Right lobe of liver (tissue), 6 donors: ENCODE data around the gene WDR82. TPM values are rescaled to one million over a fixed set of nuclear protein-coding genes. Genes with fewer than 3 reads are reported as not detected.
A peak's percentile ranks its signal among the peaks of the same experiment; 100 is the strongest.

Experiments used
- ATAC-seq, 4 donors: fragments of 200-7000 bp; cut with Tn5 transposase; one replicate each; pipeline ENCODE4 v1.9.1; 2020; ENCODE audit warnings: mild to moderate bottlenecking in 4 of 4, moderate library complexity in 4 of 4
- DNase-seq, 3 donors: peaks; one replicate each; pipeline ENCODE4 v3.0.0-alpha.2; 2020
- H3K27ac ChIP-seq, 3 donors: fragments of 200-600 bp; one replicate each; pipeline ENCODE4 v1.8.0; 2022
- H3K27me3 ChIP-seq, 2 donors: fragments of 200-600 bp; one replicate each; pipeline ENCODE4 v1.8.0; 2022
- H3K36me3 ChIP-seq, 4 donors: fragments of 200-600 bp; sonication (generic) in 1 of 4; one replicate each; pipeline versions ENCODE4 v1.5.1 to v1.8.0; 2017 to 2022; ENCODE audit warnings: control low read depth in 1 of 4
- H3K4me1 ChIP-seq, 4 donors: fragments of 200-600 bp; sonication (generic) in 1 of 4; one replicate each; pipeline versions ENCODE4 v1.5.1 to v1.8.0; 2017 to 2022; ENCODE audit warnings: control low read depth in 1 of 4
- H3K4me3 ChIP-seq, 3 donors: fragments of 200-600 bp; one replicate each; pipeline ENCODE4 v1.8.0; 2022
- H3K9me3 ChIP-seq, 4 donors: fragments of 200-600 bp; sonication (generic) in 1 of 4; one replicate each; pipeline versions ENCODE4 v1.5.1 to v1.8.0; 2017 to 2022; ENCODE audit warnings: control low read depth in 1 of 4
- POLR2A ChIP-seq: fragments of 450-650 bp; IDR thresholded peaks from one replicate; pipeline ENCODE4 v1.6.1; 2017; ENCODE audit warnings: antibody characterized with exemption, mild to moderate bottlenecking
- WGBS: methylation state at CpG from one replicate; pipeline ENCODE4 v1.1.6; 2018; ENCODE audit warnings: low coverage, low lambda C conversion rate; ENCODE audit not compliant: insufficient coverage; ENCODE audit errors: missing lambda C conversion rate; 5-methylcytosine and 5-hydroxymethylcytosine counted together
- intact Hi-C, 2 donors: fragments of 100-400 bp; cut with DNase I; formaldehyde crosslinking; loops; one replicate each; pipeline versions ENCODE4 v1.11.2 to v1.14.1; 2022
- total RNA-seq, 6 experiments: library from RNA; depleted of rRNA in 2 of 6; stranded (reverse); fragments of >200 nt in 2 of 6; fragmentation: NEBNext Ultra II Directional in 3 of 6; extraction: Animal tissue kit (Norgen Biotek cat#: 25700) in 3 of 6; gene quantifications; one replicate each; pipeline versions ENCODE4 v1.1.0 to v1.2.4, GENCODE V29; 2016 to 2023
- TF ChIP-seq, protein P1 (sequence below), 4 donors: fragments of 200-600 bp in 3 of 4; fragments of 450-650 bp in 1 of 4; IDR thresholded peaks; one replicate each; pipeline versions ENCODE4 v1.5.1 to v1.8.0; 2016 to 2022; ENCODE audit warnings: antibody characterized with exemption in 4 of 4, mild to moderate bottlenecking in 2 of 4
- donor health status: DM: no; HTN: yes; CAD: no.
- donor health status: DM: no; HTN: no; CAD: no.
- donor health status: DM: no; HTN: no; CAD: no.
- donor health status: DM: no; HTN: yes; CAD: no.
- donor health status: DM: no; HTN: yes; CAD: no.

The WDR82 gene
- total RNA-seq, 6 experiments from 2014 or later, result 14.1 to 25.2 (median 20.7) TPM

GRCh38 chr3:52299247-52299878 is 20.9 kb upstream of the WDR82 start:
- Histone ChIP-seq H3K27ac (no peak overlapping the region), H3K27me3 (no peaks in the 10 kb centered on the region), H3K9me3 (no peaks in the 10 kb centered on the region), H3K4me3 (no peak overlapping the region), H3K4me1 (peaks cover 0 to 16% (median 1%) of the 10 kb centered on the region in 4 donors), H3K36me3 (no peaks in the 10 kb centered on the region)
- TF ChIP-seq, protein P1, sequence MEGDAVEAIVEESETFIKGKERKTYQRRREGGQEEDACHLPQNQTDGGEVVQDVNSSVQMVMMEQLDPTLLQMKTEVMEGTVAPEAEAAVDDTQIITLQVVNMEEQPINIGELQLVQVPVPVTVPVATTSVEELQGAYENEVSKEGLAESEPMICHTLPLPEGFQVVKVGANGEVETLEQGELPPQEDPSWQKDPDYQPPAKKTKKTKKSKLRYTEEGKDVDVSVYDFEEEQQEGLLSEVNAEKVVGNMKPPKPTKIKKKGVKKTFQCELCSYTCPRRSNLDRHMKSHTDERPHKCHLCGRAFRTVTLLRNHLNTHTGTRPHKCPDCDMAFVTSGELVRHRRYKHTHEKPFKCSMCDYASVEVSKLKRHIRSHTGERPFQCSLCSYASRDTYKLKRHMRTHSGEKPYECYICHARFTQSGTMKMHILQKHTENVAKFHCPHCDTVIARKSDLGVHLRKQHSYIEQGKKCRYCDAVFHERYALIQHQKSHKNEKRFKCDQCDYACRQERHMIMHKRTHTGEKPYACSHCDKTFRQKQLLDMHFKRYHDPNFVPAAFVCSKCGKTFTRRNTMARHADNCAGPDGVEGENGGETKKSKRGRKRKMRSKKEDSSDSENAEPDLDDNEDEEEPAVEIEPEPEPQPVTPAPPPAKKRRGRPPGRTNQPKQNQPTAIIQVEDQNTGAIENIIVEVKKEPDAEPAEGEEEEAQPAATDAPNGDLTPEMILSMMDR (IDR thresholded peaks at IDR 0.05), result no peak
- TF ChIP-seq POLR2A, result no peak
- DNase-seq, result peak in 1 of 3 donors; percentile 57
- ATAC-seq, result peak; percentile 4 to 15 (median 6)
- intact Hi-C loops, result no loop called here
- WGBS, result 24% methylated on average over 9 of the region's 10 CpGs

DNA sequence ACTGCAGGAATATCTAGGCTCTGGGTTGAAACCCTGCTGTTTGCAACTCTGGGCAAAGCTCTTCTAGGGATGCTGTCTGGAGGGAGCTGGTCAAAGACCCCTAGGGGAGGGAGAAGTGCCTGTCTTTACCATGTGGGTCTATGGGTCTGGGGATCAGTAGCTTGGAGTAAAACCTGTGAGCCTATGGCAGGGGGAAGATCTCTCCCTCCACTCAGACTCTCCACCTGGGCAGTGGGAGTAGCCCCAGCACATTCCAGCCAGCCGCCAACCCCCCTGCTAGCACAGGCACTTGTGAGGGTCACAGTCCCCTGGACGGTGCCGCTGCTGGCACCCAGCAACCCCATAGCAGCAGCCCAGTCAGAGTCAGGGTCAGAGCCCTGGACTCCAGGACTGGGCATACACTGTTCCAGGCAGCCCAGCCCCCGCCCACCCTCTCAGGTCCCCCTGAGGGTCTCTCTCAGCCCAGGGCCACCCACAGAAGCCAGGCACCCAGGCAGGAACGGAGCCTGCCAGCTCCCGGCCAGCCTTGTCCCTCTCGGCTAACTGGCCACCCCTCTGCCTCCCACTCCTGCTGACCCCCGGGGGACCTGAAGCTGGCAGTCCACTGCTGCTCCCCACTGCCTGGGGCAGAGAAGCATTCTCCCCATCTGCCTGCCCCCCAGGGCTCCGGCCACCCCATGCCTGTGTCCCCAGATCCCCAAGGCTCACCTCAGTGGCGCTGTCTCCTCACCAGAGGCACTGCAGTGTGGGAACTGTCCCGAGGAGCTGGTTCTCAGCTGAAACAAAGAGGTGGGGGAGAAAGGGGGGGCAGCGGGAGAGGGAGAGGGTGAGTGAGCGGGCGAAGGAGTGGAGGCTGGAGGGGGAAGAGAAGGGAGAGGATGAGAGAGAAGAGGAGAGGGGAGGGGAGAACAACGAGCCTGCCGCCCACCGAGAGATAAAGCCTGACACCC is 20.0 kb upstream of the WDR82 start:
- Histone ChIP-seq H3K27ac (no peak overlapping the region), H3K36me3 (peaks cover 0 to 4% (median under 1%) of the 10 kb centered on the region in 4 donors), H3K9me3 (no peaks in the 10 kb centered on the region), H3K27me3 (no peaks in the 10 kb centered on the region), H3K4me3 (no peak overlapping the region), H3K4me1 (peaks cover 0 to 25% (median 6%) of the 10 kb centered on the region in 4 donors)
- peak in 1 of 3 donors; percentile 65 for DNase-seq
- intact Hi-C loops, result no loop called here
- 18% methylated on average over 10 of the region's 17 CpGs for WGBS
- no peak for TF ChIP-seq POLR2A
- TF ChIP-seq, protein P1 (IDR thresholded peaks at IDR 0.05), result no peak
- ATAC-seq, result peak; percentile 29 to 43 (median 31)

DNA sequence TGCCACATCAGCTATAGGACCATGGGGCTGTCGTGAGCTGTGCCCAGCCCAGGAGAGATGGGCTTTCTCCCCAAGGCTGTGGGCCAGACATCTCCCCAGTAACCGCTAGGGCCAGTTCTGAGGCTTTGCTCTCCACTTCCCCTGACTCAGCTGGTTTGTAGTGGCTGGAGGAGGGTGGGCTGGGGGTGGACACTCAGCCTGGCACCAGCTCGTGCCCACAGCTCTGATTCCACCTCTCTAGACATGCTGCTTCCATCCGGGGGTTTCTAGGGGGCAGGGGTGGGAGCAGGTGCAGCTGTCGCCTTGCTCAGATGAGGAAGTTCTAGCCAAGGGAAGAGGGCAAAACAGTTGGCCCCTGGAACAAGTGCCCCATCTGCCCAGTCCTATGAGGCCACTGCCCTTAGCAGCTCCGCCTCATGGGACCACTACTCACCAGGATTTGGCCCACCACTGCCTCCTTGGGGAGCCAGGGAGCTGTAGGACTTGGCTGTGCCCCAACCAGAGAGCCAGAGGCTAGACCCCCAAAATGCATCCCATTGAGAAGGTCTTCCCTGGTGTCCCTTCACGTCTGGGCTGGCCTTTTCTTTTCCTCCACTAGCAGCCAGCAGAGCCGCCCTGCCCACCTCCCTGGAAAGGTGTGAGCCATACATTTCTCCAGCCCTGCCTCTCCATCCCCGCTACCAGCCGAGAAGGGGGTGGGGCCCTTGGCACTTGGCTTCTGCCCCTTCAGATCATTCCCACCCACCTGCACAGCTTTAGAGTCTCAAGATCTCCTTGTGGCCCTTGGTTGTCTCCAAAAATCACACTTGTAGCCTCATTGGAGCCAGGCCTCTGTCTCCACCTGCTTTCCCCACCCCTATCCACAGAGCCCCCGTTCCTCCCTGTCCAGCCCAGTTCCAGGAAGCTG is 19.0 kb upstream of the WDR82 start:
- WGBS, result 17% methylated on average over 5 of the region's 11 CpGs
- H3K4me3 ChIP-seq, result no peak overlapping the region
- intact Hi-C loops, result no loop called here
- peak in 1 of 3 donors; percentile 57 for DNase-seq
- H3K4me1 ChIP-seq, result peaks cover 0 to 34% (median 11%) of the 10 kb centered on the region in 4 donors
- ATAC-seq, result peak in 3 of 4 donors; percentile 3 to 7 (median 7)
- no peaks in the 10 kb centered on the region for H3K9me3 ChIP-seq
- no peaks in the 10 kb centered on the region for H3K27me3 ChIP-seq
- peaks cover 0 to 13% (median 5%) of the 10 kb centered on the region in 4 donors for H3K36me3 ChIP-seq
- TF ChIP-seq POLR2A, result no peak
- TF ChIP-seq, protein P1 (IDR thresholded peaks at IDR 0.05), result no peak
- H3K27ac ChIP-seq, result no peak overlapping the region

- DNase-seq (peak in 1 of 3 donors; percentile 8), ATAC-seq (no peak)
- Histone ChIP-seq H3K4me1 (peaks cover 0 to 47% (median 15%) of the 10 kb centered on the region in 4 donors), H3K9me3 (no peaks in the 10 kb centered on the region), H3K4me3 (no peak overlapping the region), H3K27me3 (no peaks in the 10 kb centered on the region), H3K27ac (no peak overlapping the region), H3K36me3 (peaks cover 0 to 19% (median 8%) of the 10 kb centered on the region in 4 donors)
- intact Hi-C loops, result no loop called here
- 73% methylated on average over 3 of the region's 5 CpGs for WGBS
- TF ChIP-seq POLR2A, result no peak
- TF ChIP-seq, protein P1 (IDR thresholded peaks at IDR 0.05), result no peak
Observed at GRCh38 chr3:52295671-52296208, 17.3 kb upstream of the WDR82 start.
